CD4-positive, alpha-beta T cell treated with Interleukin-15 for 4 hours (primary cell): ENCODE results near the gene TCF12.

Experiments used
- DNase-seq: peaks from one replicate; pipeline ENCODE4 v3.0.0-alpha.2; 2020; ENCODE audit warnings: low spot score

The TCF12 gene

DNA sequence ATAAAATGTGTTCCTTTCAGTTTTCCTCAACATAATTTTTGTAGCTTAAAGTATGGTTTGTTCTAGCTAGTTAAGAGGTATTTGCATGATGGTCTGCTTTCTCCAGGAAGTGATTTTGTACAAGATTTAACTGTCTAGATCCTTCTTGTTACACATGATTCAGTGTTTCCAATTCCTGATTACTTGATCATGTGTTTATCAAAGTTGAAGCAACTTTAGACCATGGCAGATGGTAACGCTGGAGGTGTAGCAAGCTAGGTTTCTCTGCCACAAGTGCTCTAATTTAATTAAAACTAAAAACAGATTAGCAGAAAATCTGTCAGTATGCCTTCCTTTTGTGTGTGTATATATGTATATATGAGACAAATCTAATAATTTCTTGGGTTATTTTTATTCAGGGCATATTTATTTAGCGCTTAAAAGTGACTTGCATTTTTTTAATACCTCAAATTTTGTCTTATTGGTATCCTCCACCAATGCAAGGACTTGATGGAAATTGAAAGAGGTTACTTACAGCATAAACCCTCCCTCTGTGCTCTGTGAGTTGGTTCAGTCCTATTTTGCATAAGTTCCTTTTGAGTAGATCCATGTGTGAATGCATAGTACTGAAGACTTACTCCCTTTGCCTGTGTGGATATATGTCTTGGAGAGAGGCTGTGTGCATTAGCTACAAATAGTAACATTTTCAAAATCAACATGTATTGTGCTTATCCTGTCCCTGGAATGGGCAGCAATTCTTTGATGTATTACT lies 300.6 kb downstream of the TCF12 start:
- DNase-seq, result no peak

DNA sequence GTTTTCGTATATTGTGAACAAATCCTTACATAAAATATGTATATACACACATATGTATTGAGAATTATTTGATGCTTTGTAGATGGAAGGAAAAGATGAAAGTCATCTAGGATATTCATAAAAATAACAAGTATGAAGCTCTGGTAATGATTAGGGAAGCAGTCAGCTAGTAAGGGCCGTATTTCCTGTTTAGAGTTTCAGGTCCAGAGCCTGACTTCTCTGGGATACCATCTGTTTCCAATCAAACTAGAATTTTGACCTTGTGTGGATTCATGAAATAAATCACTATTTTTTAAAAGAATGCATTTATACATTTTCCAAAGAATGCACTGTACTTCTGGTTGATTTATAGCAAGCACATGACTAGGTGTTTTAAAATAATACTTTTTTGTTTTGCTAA lies 301.8 kb downstream of the TCF12 start:
- DNase-seq, result no peak

DNA sequence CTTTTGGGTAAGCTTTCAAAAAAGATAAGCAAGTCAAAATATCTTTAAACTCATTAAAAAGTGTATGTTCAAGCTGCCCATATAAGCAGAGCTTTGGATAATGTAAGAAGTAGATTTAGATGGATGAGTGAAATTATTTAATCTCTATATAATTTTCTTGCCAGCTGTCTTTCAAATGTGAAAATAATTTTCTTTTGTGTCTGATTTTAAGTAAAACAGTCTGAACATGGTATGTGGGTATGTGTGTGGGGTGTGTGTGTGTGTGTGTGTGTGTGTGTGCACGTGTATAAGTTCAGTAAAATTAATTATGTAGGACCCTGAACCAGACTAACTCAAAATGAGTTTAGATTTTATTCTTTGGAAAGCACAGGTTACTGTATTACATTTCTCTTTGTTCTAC lies 302.7 kb downstream of the TCF12 start:
- no peak for DNase-seq

DNA sequence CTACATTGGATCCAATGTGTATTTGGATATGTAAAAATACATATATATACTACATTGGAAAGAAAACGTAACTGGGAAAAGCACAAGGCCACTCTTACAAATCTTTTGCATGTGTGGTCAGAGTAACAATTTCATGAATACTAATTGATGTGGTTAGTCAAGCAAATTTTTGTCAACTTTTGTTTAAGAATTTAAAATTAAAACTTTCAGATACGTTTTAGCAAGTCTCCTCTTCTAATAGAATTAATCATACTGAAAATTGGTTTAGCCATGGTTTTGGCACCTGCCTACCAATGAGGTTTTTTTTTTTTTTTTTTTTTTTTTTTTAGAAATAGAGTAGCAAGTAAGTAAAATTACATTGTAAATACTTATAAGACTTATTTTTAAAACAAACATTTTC lies 304.9 kb downstream of the TCF12 start:
- no peak for DNase-seq

DNA sequence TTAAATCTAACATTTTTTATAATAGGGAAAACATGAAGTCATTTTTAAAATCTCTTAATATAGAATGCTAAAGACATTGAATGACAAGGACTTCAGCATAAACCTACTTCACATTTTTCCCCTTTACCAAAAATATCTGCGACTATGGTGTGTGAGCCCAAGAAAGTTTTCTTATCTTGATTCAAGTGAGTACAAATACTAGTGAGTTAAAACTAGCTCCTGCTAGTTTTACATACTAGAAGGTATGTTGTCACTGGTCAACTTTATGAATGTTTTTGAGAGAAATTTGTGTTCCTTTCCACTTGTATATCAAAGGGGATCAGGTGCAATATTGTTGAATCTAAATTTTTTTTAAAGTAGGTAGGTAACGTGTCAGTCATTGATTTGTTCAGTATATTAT lies 305.4 kb downstream of the TCF12 start:
- DNase-seq, result no peak

DNA sequence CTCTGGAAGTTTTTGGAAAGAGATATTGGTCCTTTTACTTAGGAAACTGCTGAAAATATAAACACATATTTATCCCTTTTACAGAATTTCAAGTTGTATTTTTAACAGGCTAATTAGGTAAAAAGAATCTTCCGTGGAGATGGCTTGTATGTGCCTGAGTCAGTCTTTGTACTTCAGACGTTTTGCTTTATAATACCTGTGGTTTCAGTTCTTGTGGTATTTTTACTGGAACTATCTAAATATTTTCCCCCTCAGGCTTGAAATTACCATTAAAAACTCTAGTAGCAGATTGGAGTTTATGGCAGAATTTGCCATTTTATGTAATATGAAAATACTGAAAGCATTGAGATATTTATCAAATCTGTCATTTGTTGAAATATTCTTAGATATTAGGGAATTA lies 306.2 kb downstream of the TCF12 start:
- DNase-seq, result no peak

DNA sequence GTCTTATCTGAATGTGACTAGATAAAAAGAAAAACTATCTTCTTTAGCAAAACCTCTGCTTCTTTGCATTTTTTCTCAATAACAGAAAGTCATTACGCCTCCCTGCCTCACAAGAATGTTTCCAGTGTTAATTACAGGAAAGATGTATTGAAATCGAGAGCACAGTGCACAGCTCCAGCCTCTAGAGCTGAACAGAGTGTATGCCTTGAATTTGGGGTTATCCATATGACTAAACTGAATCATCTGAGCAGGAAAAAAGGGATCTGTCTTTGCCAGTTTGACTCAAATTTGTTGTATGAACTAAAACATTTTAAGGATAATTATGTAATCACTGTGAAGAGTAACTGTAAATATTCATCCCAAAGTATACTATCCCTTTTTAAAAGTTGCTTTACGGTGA lies 308.7 kb downstream of the TCF12 start:
- no peak for DNase-seq

DNA sequence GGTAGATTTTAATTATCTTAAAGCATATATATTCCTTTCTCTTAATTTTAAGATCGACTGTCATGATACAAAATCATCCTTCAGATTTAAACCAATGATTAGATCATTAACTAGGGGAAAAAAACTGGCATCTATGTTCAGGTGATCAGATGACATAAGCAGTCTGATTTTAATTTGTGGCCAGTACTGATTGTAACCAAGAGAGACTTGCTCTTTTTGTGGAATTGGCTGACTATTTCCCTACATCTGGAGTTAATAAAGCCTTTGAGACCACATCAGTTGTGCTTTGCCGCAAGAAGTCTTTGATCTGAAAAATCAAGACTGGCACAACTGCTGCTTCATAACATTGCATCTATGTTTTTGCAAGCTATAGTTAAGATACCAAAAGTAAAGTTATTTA lies 309.5 kb downstream of the TCF12 start:
- no peak for DNase-seq

DNA sequence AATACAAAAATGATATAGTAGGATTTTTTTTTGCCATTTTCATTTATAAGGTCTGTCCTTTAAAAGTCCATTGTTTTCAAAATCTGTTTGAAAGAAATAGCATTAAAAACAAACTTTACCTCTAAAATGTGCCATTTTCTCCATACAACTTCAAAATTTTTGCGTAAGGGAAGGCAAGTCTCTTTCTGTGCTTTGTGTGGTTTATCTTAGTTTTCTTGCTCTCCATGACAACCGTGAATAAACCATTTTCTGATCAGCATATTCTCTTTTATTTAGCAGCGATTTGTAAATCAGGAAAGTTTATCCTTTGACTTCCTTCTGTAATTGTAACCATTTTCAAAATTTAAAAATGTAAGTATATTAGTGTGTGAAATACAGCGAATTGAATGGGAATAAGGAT lies 310.0 kb downstream of the TCF12 start:
- no peak for DNase-seq

DNA sequence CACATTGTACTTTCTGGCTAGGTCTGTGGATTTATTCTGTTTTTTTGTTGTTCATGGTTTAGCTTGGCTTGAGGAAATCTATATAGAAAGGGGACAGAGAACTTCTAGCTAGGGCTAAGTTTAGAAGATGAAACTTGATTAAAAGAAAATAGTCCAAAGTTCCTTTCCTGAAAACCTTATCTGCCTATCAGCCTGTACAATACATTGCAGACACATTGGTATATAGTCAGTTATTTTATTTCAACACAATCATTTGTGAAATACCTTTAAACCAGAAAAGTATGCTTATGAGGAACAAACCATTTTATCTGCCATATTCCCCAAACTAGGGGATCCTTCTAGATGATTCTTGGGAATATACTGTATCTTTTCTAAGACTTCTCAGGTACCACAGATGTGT lies 310.6 kb downstream of the TCF12 start:
- no peak for DNase-seq

DNA sequence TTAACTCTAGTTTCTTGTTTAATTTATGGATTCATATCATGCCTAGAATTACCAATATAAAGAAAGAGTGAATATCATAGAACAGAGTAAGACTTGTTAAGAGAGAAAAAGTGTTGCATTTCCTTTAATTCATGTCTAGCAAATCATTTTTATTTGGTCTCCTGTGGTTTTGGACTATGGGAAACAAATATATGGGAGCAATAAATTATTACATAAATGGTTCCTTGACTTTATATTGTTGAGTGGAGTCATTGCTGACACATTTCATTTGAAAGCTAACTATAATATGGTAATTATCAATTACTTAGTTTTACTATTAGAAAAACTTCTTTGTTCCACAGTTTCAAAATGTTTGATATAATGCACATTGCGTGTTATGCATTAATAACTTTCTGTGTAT lies 313.1 kb downstream of the TCF12 start:
- DNase-seq, result no peak

DNA sequence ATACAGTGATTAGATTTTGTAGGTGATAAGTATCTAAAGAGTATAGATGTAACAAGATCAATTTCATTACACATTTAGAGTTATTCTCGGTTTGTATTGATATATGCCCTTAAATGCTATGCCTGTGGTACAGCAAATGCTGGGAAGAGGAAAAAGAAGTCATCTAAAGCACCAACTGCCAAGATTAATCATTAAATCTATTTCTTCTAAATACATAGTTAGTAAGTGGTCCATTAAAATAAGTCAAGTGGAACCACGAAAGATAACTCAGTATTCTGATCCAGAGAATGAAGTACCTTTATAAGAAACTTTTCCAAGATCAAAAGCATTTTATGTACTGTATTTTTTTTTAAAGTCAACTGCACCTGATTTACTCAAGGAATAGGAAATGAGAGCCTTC lies 315.7 kb downstream of the TCF12 start:
- DNase-seq, result no peak

DNA sequence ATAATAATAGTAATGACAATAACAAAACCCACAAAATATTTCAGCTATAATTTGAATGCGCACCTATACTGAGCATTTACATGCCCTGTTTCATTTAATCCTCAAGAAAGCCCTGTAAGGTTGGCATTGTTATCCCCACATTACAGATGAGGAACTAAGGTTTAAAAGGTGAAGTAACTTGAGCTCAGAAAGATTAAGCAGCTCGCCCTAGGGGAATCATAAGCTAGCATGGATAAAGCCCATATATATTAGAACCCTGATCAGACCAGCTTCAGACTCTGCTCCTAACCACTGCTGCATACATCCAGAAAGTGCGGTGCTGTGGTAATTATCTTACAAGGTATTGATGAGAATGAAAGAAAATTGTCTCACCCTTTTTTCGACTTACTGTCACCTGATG lies 316.7 kb downstream of the TCF12 start:
- DNase-seq, result no peak

DNA sequence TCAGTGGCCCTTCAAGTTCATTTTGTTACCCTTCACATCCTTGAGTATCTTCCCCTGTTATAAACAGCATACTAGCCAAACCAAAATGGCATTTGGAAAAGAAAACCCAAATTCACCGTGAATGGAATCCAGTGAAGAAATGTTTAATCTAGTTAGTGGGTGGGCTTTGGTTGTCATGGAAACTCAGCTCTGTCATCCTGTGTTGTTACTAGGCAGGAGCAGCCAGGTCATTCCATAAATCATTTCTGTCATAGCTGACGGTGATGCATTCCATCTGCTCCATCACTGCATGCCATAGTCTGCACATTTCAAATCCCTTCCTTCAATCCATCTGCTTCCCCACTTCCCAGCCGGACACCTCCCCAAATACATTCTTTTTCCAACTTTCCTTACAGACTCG lies 317.4 kb downstream of the TCF12 start:
- no peak for DNase-seq

DNA sequence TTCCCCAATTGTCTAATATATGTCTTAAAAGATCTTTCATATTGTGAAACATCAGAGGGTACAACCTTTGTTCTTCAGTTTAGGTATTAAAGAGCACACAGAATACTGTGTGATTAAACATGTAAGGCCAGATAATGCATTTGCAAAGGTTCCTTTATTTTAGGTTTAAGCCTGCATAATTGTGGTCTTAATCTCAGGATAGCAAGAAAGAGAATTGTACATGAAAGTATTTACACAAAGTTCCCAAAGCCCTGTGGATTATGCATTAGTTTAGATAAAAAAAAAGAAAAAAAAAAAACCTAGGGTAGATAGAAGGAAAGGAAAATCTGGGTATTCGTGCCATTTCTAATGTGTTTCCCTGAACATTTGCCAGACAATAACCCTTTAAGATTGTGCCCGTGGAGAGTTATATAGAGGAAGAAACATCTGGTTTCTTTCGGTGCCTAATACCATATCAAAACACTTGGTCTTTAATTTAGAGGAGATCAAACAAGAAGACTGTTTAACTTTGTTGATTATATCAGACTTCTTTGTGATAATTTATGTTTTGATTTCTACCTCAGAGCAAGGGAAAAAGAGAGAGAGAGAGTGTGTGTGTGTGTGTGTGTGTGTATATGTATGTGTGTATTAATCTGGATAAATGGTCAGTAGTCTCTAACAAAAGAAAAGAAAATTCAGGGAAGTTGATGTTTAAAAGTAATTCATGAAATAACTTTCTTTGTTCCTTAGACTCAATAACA lies 318.3 kb downstream of the TCF12 start:
- DNase-seq, result no peak

DNA sequence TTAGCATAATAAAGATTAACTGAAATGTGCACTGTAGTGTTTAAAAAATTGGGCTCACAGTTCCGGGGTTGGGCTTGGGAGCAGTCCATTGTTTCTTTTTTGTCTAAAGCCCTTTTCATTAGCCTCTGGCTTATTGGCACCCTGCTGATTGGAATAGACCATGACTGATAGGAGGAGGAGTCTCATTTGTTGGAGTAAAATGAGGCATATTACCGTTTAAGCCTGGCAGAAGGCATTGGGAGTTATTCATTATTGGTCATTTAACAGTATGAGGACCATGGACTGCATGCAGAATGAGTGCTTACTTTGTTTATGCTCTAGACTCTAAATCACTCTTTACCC lies 318.8 kb downstream of the TCF12 start:
- DNase-seq, result no peak

DNA sequence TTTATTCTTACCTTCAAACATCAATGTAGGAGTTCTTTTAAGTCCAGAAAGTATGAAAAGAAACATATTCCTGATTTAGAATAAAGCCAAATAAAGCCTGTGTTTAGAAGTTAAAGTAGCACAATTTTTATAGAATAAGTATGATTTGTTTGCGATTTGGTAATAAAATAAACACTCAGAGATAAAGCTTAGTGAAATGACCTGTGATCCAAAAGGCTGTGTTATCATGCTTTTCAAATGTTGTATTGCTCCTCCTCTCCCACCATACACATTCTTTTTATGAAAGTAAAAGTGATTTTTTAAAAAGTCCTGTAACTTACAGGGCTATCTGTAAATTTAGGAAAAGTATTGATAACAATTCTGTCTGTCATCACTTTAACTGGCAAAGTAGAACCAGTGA lies 319.2 kb downstream of the TCF12 start:
- no peak for DNase-seq

DNA sequence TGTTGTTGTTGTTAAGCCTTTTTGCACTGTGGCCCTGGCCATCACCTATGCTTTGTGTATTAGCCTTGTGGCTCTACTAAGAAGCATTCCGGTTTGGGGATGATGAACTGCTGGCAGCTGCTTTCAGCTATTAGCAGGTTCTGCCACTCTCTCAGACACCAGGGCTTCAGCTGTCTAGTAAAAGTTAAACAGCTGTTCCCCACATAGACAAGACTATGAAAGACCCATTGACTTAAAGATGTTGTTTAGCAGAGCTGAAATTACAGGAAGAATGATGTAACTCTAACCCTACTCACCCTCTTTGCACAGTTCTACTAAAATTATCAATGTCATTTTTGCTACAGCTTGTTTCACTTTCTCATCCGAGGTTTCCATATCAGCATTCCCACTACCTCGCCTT lies 326.7 kb downstream of the TCF12 start:
- no peak for DNase-seq

DNA sequence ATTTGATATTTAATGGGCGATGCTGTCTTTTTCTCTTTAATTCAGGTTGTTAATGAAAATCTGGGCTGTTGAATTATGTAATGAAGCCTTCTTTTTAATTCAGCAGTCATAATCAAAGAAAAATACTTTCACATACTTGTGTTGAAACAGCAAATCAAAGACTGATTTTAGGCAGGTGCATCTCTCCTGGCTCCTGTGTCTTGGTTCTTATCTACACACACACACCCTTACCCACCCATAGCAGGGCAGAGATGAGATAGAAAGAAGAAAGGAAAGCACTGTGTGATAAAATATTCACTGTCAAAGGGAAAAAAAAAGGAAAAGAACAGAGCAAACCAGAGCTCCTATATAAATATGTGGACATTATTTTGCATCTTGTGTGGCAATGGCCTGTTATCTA lies 327.3 kb downstream of the TCF12 start:
- DNase-seq, result no peak

DNA sequence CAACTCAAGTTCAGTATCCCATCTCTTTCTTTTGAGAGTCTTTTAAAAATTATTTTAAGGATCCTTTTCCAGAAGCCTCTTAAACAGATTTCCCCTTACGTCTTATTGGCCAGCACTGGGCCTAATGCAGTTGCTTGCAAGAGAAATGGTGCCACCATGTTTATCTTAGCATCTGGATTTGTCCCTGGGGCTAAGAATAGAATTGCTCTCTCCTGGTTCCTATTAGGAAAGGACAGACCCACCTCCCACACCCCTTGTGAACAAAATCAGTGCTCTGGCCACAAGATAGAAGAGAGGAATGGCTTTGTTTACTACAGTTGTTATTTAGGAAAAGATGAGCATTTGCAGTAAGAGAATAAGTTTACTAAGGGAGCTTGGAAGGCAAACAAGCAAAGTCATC lies 329.6 kb downstream of the TCF12 start:
- DNase-seq, result no peak

DNA sequence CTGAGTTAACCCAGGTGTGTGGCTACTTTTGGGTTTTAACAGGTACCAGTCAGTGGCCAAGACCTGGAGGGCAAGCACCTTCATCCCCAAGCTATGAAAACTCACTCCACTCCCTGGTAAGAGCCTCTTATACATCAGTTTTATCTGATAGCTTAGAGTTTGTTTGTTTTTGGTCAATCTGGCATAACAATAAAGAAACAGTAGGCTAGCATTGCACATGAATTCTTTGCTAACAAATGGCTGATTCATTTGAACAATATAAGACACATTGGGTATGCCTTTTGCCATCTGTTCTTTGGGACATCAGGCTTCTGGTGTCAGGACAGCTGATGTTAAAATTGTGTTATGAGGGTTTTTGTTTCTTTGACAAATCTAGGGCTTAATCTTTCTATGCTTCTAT lies 332.9 kb downstream of the TCF12 start:
- DNase-seq, result no peak

DNA sequence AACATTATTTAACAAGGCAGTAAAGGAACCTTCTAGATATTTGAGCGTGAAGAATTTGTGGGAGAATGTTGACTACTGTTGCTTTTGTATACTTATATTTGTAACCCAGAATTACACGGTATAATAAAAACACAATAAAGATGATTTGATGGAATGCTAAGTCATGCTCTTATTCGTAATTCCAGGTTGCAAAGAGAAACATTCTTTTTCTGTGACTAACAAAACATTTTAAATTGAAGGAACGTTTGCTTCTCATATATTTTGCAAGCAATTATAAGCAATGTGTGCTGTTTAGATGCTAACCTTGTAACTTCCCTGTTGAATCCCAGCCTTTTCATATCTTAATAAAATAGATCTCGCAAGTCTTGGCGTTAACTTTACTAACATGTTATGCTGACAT lies 333.5 kb downstream of the TCF12 start:
- DNase-seq, result no peak

DNA sequence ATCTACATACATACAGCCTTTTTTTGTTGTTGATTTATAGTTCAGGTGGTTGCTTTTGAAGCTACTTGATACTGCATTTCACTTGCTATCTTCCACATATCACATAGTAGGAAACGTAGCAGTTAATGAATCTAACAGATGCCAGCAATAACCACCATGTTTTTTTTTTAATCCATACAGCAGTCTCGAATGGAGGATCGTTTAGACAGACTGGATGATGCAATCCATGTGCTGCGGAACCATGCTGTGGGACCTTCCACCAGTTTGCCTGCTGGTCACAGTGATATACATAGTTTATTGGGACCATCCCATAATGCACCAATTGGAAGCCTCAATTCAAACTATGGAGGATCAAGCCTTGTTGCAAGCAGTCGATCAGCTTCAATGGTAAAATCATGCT lies 334.6 kb downstream of the TCF12 start:
- DNase-seq, result no peak

DNA sequence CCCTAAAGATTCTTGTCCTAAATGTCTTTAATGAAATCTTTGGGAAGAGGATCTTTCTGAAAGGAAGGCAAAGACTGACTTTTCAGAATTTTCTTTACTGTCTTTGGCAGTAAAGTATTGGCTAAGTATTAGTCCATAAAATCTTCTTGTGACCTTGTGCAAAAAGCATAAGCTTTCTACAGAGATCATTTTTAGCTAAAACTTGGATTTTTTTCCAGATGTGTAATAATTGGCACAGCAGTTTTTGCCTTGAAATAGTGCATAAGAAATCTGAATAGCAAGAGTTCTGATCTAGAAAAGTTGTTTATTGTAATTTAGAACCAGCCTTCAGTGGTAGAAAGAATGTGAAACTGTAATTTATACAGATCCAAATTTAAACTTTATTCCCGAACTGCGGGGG lies 335.1 kb downstream of the TCF12 start:
- no peak for DNase-seq
